Measurements from ENCODE around the gene COQ6. TPM values are rescaled to one million over a fixed set of nuclear protein-coding genes. Genes with fewer than 3 reads are reported as not detected.
A peak's percentile ranks its signal among the peaks of the same experiment; 100 is the strongest.
"Not testable (repeated sequence)": the region's sequence is repeated elsewhere in the genome, so short reads cannot be mapped to it uniquely, and the experiment has no call there.

The COQ6 gene
- 25.4 and 63.3 TPM in 2 replicates for total RNA-seq
- 54.6 and 81.7 TPM in 2 replicates for polyA plus RNA-seq

DNA sequence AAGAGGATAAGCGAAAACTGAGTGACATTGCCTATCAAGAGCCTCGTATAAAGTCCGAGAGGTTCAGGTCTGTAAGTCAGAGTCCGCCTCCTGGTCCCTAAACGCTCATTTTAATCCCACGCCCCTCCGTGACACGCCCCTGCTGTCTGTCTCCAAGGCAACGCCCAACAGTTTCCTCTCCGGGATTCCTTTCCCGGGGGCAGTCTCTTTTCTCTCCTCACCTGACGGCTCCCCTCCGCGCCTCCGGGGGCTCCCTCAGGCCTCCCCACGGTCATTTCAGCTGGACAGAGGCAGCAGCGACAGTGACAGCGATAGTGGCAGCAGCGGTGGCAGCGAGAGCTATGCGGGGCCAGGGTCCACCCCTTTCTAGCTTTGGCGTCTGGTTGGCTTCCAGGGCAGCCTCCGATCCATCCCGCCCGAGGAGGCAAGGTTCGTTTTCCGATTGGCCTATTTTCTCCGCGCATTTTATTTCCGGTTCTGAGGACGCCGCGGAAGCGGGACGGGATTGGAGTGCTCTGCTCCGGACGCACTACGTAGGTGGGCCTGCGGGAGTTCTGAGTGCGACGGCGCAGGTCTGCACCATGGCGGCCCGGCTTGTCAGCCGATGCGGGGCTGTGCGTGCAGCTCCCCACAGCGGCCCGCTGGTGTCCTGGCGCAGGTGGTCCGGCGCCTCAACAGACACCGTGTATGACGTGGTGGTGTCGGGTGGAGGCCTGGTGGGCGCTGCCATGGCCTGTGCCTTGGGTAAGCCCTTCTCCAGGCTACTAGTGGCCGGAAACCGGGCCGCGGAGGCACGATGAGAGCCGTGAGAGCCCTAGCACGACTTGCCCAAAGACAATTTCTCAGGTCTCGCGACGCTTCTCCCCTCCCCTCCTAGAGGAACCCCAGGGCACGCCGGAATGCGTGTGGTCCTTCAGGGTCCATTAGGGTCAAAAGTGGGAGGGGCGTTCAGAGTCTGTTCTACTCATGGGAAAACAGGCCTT lies at the start of gene COQ6, which contains the start of gene FAM161B:
Gene COQ6, plus strand, starts transcription at position 551 of the 983 bp plus-strand sequence. Its CDS starts 31 bp downstream, at position 582.
Gene FAM161B, minus strand, starts transcription at position 343 of the 983 bp plus-strand sequence. Its CDS starts 68 bp downstream, at position 275.
- Histone ChIP-seq H3K36me3 (peaks cover 10% of the 10 kb centered on the region), H3K4me3 (peak within 1 kb of the TSS; percentile 49), H3K4me1 (ENCODE audit: low read depth) (no peaks in the 10 kb centered on the region), H3K27ac (peak within 1 kb of the TSS; percentile 97), H3K27me3 (no peaks in the 10 kb centered on the region), H3K9me3 (ENCODE audit: low read depth) (no peaks in the 10 kb centered on the region)
- DNase-seq (ENCODE audit: low read depth in 1 of 2, low spot score in 1 of 2): peak; percentile 97 to 98
- TF ChIP-seq, protein P1, sequence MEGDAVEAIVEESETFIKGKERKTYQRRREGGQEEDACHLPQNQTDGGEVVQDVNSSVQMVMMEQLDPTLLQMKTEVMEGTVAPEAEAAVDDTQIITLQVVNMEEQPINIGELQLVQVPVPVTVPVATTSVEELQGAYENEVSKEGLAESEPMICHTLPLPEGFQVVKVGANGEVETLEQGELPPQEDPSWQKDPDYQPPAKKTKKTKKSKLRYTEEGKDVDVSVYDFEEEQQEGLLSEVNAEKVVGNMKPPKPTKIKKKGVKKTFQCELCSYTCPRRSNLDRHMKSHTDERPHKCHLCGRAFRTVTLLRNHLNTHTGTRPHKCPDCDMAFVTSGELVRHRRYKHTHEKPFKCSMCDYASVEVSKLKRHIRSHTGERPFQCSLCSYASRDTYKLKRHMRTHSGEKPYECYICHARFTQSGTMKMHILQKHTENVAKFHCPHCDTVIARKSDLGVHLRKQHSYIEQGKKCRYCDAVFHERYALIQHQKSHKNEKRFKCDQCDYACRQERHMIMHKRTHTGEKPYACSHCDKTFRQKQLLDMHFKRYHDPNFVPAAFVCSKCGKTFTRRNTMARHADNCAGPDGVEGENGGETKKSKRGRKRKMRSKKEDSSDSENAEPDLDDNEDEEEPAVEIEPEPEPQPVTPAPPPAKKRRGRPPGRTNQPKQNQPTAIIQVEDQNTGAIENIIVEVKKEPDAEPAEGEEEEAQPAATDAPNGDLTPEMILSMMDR (IDR thresholded peaks at IDR 0.05; ENCODE audit: low read depth, low read length): no peak

DNA sequence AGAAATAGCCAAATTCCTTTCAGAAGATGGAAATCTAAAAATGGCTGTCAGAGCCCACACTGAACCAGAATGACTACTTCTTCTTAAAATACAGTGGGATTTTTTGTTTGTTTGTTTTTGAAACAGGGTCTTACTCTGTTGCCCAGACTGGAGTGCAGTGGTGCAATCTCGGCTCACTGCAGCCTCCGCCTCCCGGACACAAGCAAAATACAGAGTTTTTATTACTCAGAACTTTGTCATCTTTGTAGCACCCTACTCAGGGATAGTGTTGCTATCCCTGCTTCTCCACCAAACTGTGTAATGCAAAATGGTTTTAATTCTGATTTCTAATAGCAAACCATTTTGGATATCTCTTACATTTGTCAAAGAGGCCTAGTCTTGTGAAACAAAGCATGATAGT lies 47.1 kb upstream of the COQ6 start:
- no peaks in the 10 kb centered on the region for H3K9me3 ChIP-seq (ENCODE audit: low read depth)
- no peak overlapping the region for H3K4me3 ChIP-seq
- no peaks in the 10 kb centered on the region for H3K27me3 ChIP-seq
- H3K4me1 ChIP-seq (ENCODE audit: low read depth): no peaks in the 10 kb centered on the region
- DNase-seq (ENCODE audit: low read depth in 1 of 2, low spot score in 1 of 2): no peak
- peaks cover 66% of the 10 kb centered on the region for H3K36me3 ChIP-seq
- H3K27ac ChIP-seq: no peak overlapping the region
- TF ChIP-seq, protein P1 (IDR thresholded peaks at IDR 0.05; ENCODE audit: low read depth, low read length): no peak

DNA sequence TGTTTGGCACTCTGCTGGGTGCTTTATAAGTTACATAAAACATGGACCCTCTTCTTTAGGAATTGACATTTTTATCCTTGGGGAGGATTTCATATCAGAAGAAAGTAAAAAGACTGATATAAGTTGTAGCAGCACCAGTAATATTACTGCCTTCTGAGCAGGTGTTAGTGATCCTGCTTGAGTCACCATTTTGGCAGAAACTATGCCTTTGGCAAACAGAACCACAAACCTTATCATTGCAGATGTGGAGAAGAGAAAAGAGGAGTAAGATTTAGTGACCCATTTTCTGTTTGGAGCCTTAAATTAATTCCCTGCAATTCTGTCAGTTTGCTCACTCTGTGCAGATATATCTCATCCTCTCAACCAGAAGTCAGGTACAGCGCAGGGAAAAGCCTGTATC lies 40.4 kb upstream of the COQ6 start:
- DNase-seq (ENCODE audit: low read depth in 1 of 2, low spot score in 1 of 2): peak in 1 of 2 donors; percentile 20
- no peaks in the 10 kb centered on the region for H3K27me3 ChIP-seq

DNA sequence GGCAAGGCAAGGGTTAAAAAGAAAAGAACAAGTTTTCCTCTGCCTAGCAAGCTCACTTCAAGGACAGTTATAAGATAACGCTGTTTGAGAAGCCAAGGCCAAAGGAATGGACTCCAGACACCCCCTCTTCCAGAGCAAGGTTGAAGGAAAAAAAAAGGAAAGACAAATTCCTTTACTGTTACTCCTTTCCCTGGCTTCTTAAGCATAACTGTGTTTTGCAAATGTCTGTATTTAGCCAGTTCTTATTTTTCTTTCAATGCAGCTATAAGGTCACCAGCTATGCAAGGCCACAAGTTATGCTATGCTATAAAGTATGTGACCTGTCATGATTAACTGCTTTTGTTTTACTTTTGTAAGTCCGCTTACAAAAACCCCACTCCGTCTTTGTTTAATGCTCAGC lies 36.8 kb upstream of the COQ6 start:
- DNase-seq (ENCODE audit: low read depth in 1 of 2, low spot score in 1 of 2): peak; percentile 14 to 61
- Histone ChIP-seq H3K4me3 (no peak overlapping the region), H3K27ac (peak overlapping the region; percentile 69), H3K36me3 (peaks cover 30% of the 10 kb centered on the region), H3K27me3 (no peaks in the 10 kb centered on the region), H3K9me3 (ENCODE audit: low read depth) (no peaks in the 10 kb centered on the region), H3K4me1 (ENCODE audit: low read depth) (peaks cover 10% of the 10 kb centered on the region)
- TF ChIP-seq, protein P1 (IDR thresholded peaks at IDR 0.05; ENCODE audit: low read depth, low read length): no peak

More for the DNA sequence above, 40.4 kb upstream of the COQ6 start:
- no peaks in the 10 kb centered on the region for H3K9me3 ChIP-seq (ENCODE audit: low read depth)
- H3K36me3 ChIP-seq: peaks cover 54% of the 10 kb centered on the region
- H3K4me3 ChIP-seq: no peak overlapping the region
- H3K27ac ChIP-seq: no peak overlapping the region
- TF ChIP-seq, protein P1 (IDR thresholded peaks at IDR 0.05; ENCODE audit: low read depth, low read length): no peak
- H3K4me1 ChIP-seq (ENCODE audit: low read depth): peaks cover 10% of the 10 kb centered on the region

DNA sequence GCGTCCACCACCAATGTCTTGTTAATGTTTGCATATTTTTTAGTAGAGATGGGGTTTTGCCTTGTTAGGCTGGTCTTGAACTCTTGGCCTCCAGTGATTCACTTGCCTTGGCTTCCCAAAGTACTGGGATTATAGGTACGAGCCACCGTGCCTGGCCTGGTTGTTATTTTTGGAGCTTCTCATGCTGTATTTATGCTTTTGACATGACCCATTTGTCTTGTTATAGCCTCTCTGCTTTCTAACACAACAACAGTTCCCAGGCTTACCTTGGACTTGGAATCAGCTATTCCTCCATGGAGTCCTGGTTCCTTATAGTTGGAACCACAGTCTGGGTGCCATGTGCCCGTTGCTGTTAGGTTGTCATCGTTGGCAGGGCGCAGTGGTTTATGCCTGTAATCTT lies 33.8 kb upstream of the COQ6 start:
- TF ChIP-seq, protein P1 (IDR thresholded peaks at IDR 0.05; ENCODE audit: low read depth, low read length): no peak
- H3K27ac ChIP-seq: peak overlapping the region; percentile 27
- peaks cover 10% of the 10 kb centered on the region for H3K4me1 ChIP-seq (ENCODE audit: low read depth)
- H3K36me3 ChIP-seq: peaks cover 15% of the 10 kb centered on the region
- H3K4me3 ChIP-seq: no peak overlapping the region
- H3K27me3 ChIP-seq: no peaks in the 10 kb centered on the region
- H3K9me3 ChIP-seq (ENCODE audit: low read depth): no peaks in the 10 kb centered on the region
- no peak for DNase-seq (ENCODE audit: low read depth in 1 of 2, low spot score in 1 of 2)

DNA sequence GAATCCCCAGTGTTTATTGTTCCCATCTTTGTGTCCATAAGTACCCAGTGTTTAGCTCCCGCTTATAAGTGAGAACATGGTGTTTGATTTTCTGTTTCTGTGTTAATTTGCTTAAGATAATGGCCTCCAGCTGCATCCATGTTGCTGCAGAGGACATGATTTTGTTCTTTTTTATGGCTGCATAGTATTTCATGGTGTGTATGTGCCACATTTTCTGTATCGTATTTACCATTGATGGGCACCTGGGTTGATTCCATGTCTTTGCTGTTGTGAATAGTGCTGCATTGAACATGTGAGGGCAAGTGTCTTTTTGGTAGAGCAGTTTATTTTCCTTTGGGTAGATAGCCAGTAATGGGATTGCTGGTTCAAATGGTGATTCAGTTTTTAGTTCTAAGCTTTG lies 30.6 kb upstream of the COQ6 start:
- not testable (repeated sequence) for H3K4me1 ChIP-seq (ENCODE audit: low read depth); H3K27ac ChIP-seq; H3K4me3 ChIP-seq; H3K27me3 ChIP-seq; H3K9me3 ChIP-seq (ENCODE audit: low read depth); DNase-seq (ENCODE audit: low read depth in 1 of 2, low spot score in 1 of 2)
- H3K36me3 ChIP-seq: peaks cover 44% of the 10 kb centered on the region
